GM12801 (cell line): Measurements from ENCODE around the gene KCNG1.

Source experiments
- CTCF ChIP-seq: IDR thresholded peaks from one replicate; pipeline ENCODE4 v1.5.1; 2011; ENCODE audit warnings: control low read depth; ENCODE audit not compliant: insufficient read length; ENCODE audit errors: extremely low read depth

The KCNG1 gene

GRCh38 chr20:50957798-50958614 is 64.9 kb downstream of the KCNG1 start, which contains the start of gene DPM1:
DPM1 (minus strand) TSS chr20:50958532; CDS start chr20:50958523, 9 bp downstream.
- no peak for TF ChIP-seq CTCF

GRCh38 chr20:50957276-50957675 is 65.6 kb downstream of the KCNG1 start:
- TF ChIP-seq CTCF = no peak

GRCh38 chr20:50953821-50954220 is 69.1 kb downstream of the KCNG1 start:
- TF ChIP-seq CTCF = no peak
